AG09319 (cell line): ENCODE results near the gene TMEM238.

Experiments
- DNase-seq: peaks from one replicate; pipeline ENCODE4 v3.0.0-alpha.2; 2010; ENCODE audit warnings: low read depth; ENCODE audit errors: extremely low read depth
- CTCF ChIP-seq: IDR thresholded peaks from 2 replicates; pipeline ENCODE4 v1.5.1; 2011; ENCODE audit warnings: low read depth, mild to moderate bottlenecking, inconsistent platforms, low read length, moderate library complexity

The TMEM238 gene

GRCh38 chr19:55347442-55348009 is 36.6 kb downstream of the TMEM238 start:
- no peak for TF ChIP-seq CTCF
- no peak for DNase-seq

- TF ChIP-seq CTCF: no peak
- no peak for DNase-seq
These were observed 37.2 kb downstream of the TMEM238 start for GRCh38 chr19:55346725-55347441.

- no peak for TF ChIP-seq CTCF
- DNase-seq: no peak
These were observed 38.0 kb downstream of the TMEM238 start for GRCh38 chr19:55345818-55346724.

GRCh38 chr19:55345101-55345817 is 38.8 kb downstream of the TMEM238 start:
- no peak for DNase-seq
- TF ChIP-seq CTCF: no peak

- no peak; the same call in 1 of the 2 replicates for TF ChIP-seq CTCF
These were observed 39.6 kb downstream of the TMEM238 start for GRCh38 chr19:55344444-55344843.

GRCh38 chr19:55341595-55342531 is 42.2 kb downstream of the TMEM238 start:
- no peak for DNase-seq
- no peak for TF ChIP-seq CTCF

More at GRCh38 chr19:55344444-55344843, 39.6 kb downstream of the TMEM238 start:
- DNase-seq: no peak
